ENCODE measurements around the gene SEMA4B. TPM values are rescaled to one million over a fixed set of nuclear protein-coding genes. Genes with fewer than 3 reads are reported as not detected.

Gene SEMA4B
- total and polyA plus RNA-seq, 10 of the 15 experiments (the other 5 are each of a cell fraction or from before 2014, with no cell fraction given), result 0.87 to 26.0 (median 9.3) TPM

GRCh38 chr15:90219421-90220141 is 18.5 kb downstream of the SEMA4B start (continued):
- TF ChIP-seq KAT2A (conservative IDR thresholded peaks at IDR 0.05; ENCODE audit: control insufficient read depth, low read depth, low read length) (no peak), SMAD1 (IDR thresholded peaks at IDR 0.05; ENCODE audit: low read depth, partially characterized antibody) (no peak), IKZF2 (IDR thresholded peaks at IDR 0.05) (no peak), BHLHE40 (IDR thresholded peaks at IDR 0.05; ENCODE audit: borderline replicate concordance in 1 of 2, low read depth in 2 of 2, low read length in 1 of 2) (no peak), IRF4 (IDR thresholded peaks at IDR 0.05; ENCODE audit: low read depth, low read length) (no peak), ESRRA (IDR thresholded peaks at IDR 0.05; ENCODE audit: low read length) (no peak), ASH2L (IDR thresholded peaks at IDR 0.05; ENCODE audit: borderline replicate concordance, low read depth) (no peak), RBBP5 (conservative IDR thresholded peaks at IDR 0.05) (no peak), EGR1 (IDR thresholded peaks at IDR 0.05; ENCODE audit: borderline replicate concordance in 1 of 2, low read depth in 2 of 2, low read length in 2 of 2) (no peak), POLR2A (IDR thresholded peaks at IDR 0.05; ENCODE audit: low read depth, low read length) (no peak), ETV6 (conservative IDR thresholded peaks at IDR 0.05 in 1 of 2, IDR thresholded peaks at IDR 0.05 in 1 of 2; ENCODE audit: borderline replicate concordance in 1 of 2, low read depth in 1 of 2) (no peak), POLR2AphosphoS5 (IDR thresholded peaks at IDR 0.05; ENCODE audit: low read length) (no peak), PML (IDR thresholded peaks at IDR 0.05; ENCODE audit: low read length) (no peak)
- TF ChIP-seq, protein P1, sequence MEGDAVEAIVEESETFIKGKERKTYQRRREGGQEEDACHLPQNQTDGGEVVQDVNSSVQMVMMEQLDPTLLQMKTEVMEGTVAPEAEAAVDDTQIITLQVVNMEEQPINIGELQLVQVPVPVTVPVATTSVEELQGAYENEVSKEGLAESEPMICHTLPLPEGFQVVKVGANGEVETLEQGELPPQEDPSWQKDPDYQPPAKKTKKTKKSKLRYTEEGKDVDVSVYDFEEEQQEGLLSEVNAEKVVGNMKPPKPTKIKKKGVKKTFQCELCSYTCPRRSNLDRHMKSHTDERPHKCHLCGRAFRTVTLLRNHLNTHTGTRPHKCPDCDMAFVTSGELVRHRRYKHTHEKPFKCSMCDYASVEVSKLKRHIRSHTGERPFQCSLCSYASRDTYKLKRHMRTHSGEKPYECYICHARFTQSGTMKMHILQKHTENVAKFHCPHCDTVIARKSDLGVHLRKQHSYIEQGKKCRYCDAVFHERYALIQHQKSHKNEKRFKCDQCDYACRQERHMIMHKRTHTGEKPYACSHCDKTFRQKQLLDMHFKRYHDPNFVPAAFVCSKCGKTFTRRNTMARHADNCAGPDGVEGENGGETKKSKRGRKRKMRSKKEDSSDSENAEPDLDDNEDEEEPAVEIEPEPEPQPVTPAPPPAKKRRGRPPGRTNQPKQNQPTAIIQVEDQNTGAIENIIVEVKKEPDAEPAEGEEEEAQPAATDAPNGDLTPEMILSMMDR (IDR thresholded peaks at IDR 0.05 in 2 of 3, conservative IDR thresholded peaks at IDR 0.05 in 1 of 3; ENCODE audit: control insufficient read depth in 2 of 3, extremely low read depth in 1 of 3, insufficient read depth in 1 of 3, low read depth in 3 of 3, low read length in 3 of 3), result peak; percentile 58 to 82 (median 69)
